Mesodermal cell (in vitro differentiated cells): ENCODE measurements around the gene MCC.
A peak's percentile ranks its signal among the peaks of the same experiment; 100 is the strongest.

Source experiments
- H3K27ac ChIP-seq: 2 replicates; pipeline ENCODE4 v1.7.0; 2013; ENCODE audit warnings: mild to moderate bottlenecking, low read depth, low read length, moderate library complexity; ENCODE audit not compliant: severe bottlenecking
- H3K36me3 ChIP-seq: 2 replicates; pipeline ENCODE4 v1.7.1; 2013; ENCODE audit warnings: mild to moderate bottlenecking, low read length, moderate library complexity; ENCODE audit not compliant: control insufficient read depth, insufficient read depth
- H3K4me1 ChIP-seq: one replicate; pipeline ENCODE4 v1.7.1; 2013; ENCODE audit warnings: mild to moderate bottlenecking, low read length; ENCODE audit not compliant: insufficient read depth, control insufficient read depth, poor library complexity, severe bottlenecking
- H3K4me3 ChIP-seq: 2 replicates; pipeline ENCODE4 v1.7.0; 2013; ENCODE audit warnings: low read length, control low read depth, mild to moderate bottlenecking; ENCODE audit not compliant: insufficient read depth, poor library complexity, severe bottlenecking; ENCODE audit errors: extremely low read depth
- H3K9me3 ChIP-seq: 2 replicates; pipeline ENCODE4 v1.7.1; 2013; ENCODE audit warnings: mild to moderate bottlenecking, low read length, moderate library complexity; ENCODE audit not compliant: control insufficient read depth
- WGBS, 2 experiments: methylation state at CpG; one replicate each; pipeline ENCODE4 v1.1.5; 2013; ENCODE audit warnings: missing lambda C conversion rate in 2 of 2; ENCODE audit not compliant: insufficient coverage in 2 of 2; 5-methylcytosine and 5-hydroxymethylcytosine counted together

MCC gene

GRCh38 chr5:113240032-113240431 is 248.2 kb downstream of the MCC start:
- 60% methylated on average over 1 of the region's 4 CpGs; no CpG with 5 or more reads in 1 of the 2 experiments for WGBS, 2 experiments
- Histone ChIP-seq H3K36me3 (no peaks in the 10 kb centered on the region), H3K9me3 (no peaks in the 10 kb centered on the region), H3K4me1 (peaks cover 20% of the 10 kb centered on the region), H3K27ac (no peak overlapping the region), H3K4me3 (no peak overlapping the region)

- no peaks in the 10 kb centered on the region for H3K36me3 ChIP-seq
- no peaks in the 10 kb centered on the region for H3K9me3 ChIP-seq
- H3K4me1 ChIP-seq = peaks cover 22% of the 10 kb centered on the region
- no peak overlapping the region for H3K4me3 ChIP-seq
- peak overlapping the region; percentile 47 for H3K27ac ChIP-seq
Observed at GRCh38 chr5:113237893-113238292, 250.4 kb downstream of the MCC start.

GRCh38 chr5:113236536-113237288 is 251.5 kb downstream of the MCC start:
- WGBS, 2 experiments = 60% methylated on average over 3 of the region's 10 CpGs; no CpG with 5 or more reads in 1 of the 2 experiments

GRCh38 chr5:113235884-113236283 is 252.4 kb downstream of the MCC start:
- Histone ChIP-seq H3K36me3 (no peaks in the 10 kb centered on the region), H3K4me3 (no peak overlapping the region), H3K27ac (no peak overlapping the region), H3K4me1 (peaks cover 31% of the 10 kb centered on the region), H3K9me3 (no peaks in the 10 kb centered on the region)
- WGBS, 2 experiments = 66 to 73% methylated on average over 4 of the region's 4 CpGs

More at GRCh38 chr5:113236536-113237288, 251.5 kb downstream of the MCC start:
- Histone ChIP-seq H3K4me1 (peaks cover 26% of the 10 kb centered on the region), H3K9me3 (no peaks in the 10 kb centered on the region), H3K36me3 (no peaks in the 10 kb centered on the region), H3K4me3 (no peak overlapping the region), H3K27ac (no peak overlapping the region)

- no peak overlapping the region for H3K27ac ChIP-seq
- H3K4me1 ChIP-seq = peaks cover 31% of the 10 kb centered on the region
- H3K9me3 ChIP-seq = no peaks in the 10 kb centered on the region
- H3K4me3 ChIP-seq = no peak overlapping the region
- no CpG with 5 or more reads among the region's 1 CpG for WGBS, 2 experiments
- H3K36me3 ChIP-seq = no peaks in the 10 kb centered on the region
Observed at GRCh38 chr5:113234546-113234945, 253.7 kb downstream of the MCC start.

GRCh38 chr5:113233606-113234005 is 254.6 kb downstream of the MCC start:
- Histone ChIP-seq H3K9me3 (no peaks in the 10 kb centered on the region), H3K36me3 (no peaks in the 10 kb centered on the region), H3K4me1 (peaks cover 31% of the 10 kb centered on the region), H3K4me3 (no peak overlapping the region), H3K27ac (no peak overlapping the region)
- 100% methylated on average over 1 of the region's 1 CpG; no CpG with 5 or more reads in 1 of the 2 experiments for WGBS, 2 experiments

GRCh38 chr5:113232667-113233066 is 255.6 kb downstream of the MCC start:
- Histone ChIP-seq H3K9me3 (no peaks in the 10 kb centered on the region), H3K4me1 (peaks cover 24% of the 10 kb centered on the region), H3K27ac (no peak overlapping the region), H3K36me3 (no peaks in the 10 kb centered on the region), H3K4me3 (no peak overlapping the region)
- no CpG with 5 or more reads among the region's 2 CpGs for WGBS, 2 experiments

- Histone ChIP-seq H3K27ac (no peak overlapping the region), H3K9me3 (no peaks in the 10 kb centered on the region), H3K4me1 (peaks cover 20% of the 10 kb centered on the region), H3K4me3 (no peak overlapping the region), H3K36me3 (no peaks in the 10 kb centered on the region)
- WGBS, 2 experiments = 50 to 100% methylated on average over 1 to 2 of the region's 2 CpGs
Observed at GRCh38 chr5:113232221-113232620, 256.0 kb downstream of the MCC start.

- WGBS, 2 experiments = 80 to 88% methylated on average over 1 of the region's 1 CpG
- Histone ChIP-seq H3K4me1 (peaks cover 19% of the 10 kb centered on the region), H3K4me3 (no peak overlapping the region), H3K27ac (no peak overlapping the region), H3K36me3 (no peaks in the 10 kb centered on the region), H3K9me3 (no peaks in the 10 kb centered on the region)
Observed at GRCh38 chr5:113231653-113232000, 256.6 kb downstream of the MCC start.

GRCh38 chr5:113230711-113231652 is 257.3 kb downstream of the MCC start:
- Histone ChIP-seq H3K9me3 (no peaks in the 10 kb centered on the region), H3K27ac (peak overlapping the region; percentile 33), H3K36me3 (no peaks in the 10 kb centered on the region), H3K4me1 (peaks cover 16% of the 10 kb centered on the region), H3K4me3 (no peak overlapping the region)
- 40 to 58% methylated on average over 1 to 2 of the region's 4 CpGs for WGBS, 2 experiments
